Measurements from ENCODE around the gene CDKN2AIPNL.
"Not testable (repeated sequence)": the region's sequence is repeated elsewhere in the genome, so short reads cannot be mapped to it uniquely, and the experiment has no call there.

CDKN2AIPNL gene

DNA sequence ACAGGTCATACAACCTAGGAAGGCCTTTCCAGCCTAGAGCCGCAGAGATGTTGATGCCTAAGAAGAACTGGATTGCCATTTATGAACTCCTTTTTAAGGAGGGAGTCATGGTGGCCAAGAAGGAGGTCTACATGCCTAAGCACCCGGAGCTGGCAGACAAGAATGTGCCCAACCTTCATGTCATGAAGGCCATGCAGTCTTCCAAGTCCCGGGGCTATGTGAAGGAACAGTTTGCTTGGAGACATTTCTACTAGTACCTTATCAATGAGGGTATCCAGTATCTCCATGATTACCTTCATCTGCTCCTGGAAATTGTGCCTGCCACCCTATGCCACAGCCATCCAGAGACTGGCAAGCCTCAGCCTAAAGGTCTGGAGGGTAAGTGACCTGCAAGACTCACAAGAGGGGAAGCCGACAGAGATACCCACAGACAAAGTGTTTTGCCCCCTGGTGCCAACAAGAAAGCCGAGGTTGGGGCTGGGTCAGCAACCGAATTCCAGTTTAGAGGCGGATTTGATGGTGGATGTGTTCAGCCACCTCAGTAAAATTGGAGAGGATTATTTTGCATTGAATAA, 11.2 kb upstream of the CDKN2AIPNL start:
- TF ChIP-seq, protein P1, sequence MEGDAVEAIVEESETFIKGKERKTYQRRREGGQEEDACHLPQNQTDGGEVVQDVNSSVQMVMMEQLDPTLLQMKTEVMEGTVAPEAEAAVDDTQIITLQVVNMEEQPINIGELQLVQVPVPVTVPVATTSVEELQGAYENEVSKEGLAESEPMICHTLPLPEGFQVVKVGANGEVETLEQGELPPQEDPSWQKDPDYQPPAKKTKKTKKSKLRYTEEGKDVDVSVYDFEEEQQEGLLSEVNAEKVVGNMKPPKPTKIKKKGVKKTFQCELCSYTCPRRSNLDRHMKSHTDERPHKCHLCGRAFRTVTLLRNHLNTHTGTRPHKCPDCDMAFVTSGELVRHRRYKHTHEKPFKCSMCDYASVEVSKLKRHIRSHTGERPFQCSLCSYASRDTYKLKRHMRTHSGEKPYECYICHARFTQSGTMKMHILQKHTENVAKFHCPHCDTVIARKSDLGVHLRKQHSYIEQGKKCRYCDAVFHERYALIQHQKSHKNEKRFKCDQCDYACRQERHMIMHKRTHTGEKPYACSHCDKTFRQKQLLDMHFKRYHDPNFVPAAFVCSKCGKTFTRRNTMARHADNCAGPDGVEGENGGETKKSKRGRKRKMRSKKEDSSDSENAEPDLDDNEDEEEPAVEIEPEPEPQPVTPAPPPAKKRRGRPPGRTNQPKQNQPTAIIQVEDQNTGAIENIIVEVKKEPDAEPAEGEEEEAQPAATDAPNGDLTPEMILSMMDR (IDR thresholded peaks at IDR 0.05; ENCODE audit: extremely low read depth, insufficient read depth, missing control alignments) = no peak
- in situ Hi-C loops (cut with MboI; ENCODE audit: low pct_unique_long_range_greater_than_20kb, low sequenced_read_pairs, unreplicated experiment) = no loop called here
- no peak for DNase-seq (ENCODE audit: low spot score)

DNA sequence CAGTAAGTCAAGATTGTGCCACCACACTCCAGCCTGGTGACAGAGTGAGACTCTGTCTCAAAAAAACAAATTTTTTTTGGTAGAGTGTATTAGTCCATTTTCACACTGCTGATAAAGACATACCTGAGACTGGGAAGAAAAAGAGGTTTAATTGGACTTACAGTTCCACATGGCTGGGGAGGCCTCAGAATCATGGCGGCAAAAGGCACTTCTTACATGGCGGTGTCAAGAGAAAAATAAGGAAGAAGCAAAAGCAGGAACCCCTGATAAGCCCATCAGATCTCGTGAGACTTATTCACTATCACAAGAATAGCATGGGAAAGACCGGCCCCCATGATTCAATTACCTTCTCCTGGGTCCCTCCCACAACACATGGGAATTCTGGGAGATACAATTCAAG, 9.4 kb upstream of the CDKN2AIPNL start:
- in situ Hi-C loops (cut with MboI; ENCODE audit: low pct_unique_long_range_greater_than_20kb, low sequenced_read_pairs, unreplicated experiment); DNase-seq (ENCODE audit: low spot score): not testable (repeated sequence)

DNA sequence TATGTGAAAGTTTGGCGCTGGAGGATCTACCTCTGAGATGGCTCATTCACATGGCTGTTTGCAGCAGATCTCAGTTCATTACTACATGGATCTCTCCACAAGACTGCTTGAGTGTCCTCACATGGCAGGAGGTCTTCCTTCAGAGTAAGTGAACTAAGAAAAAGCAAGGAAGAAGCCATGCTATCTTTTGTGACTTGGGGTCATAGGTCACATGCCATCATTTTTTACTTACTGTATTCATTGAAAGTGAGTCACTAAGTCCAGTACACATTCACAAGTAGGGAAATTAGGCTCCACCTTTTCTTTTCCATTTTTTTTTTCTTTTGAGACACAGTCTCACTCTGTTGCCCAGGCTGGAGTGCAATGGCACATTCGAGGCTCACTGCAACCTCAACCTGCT, 8.7 kb upstream of the CDKN2AIPNL start:
- DNase-seq (ENCODE audit: low spot score) = no peak
- in situ Hi-C loops (cut with MboI; ENCODE audit: low pct_unique_long_range_greater_than_20kb, low sequenced_read_pairs, unreplicated experiment) = no loop called here
- TF ChIP-seq, protein P1 (IDR thresholded peaks at IDR 0.05; ENCODE audit: extremely low read depth, insufficient read depth, missing control alignments) = no peak

DNA sequence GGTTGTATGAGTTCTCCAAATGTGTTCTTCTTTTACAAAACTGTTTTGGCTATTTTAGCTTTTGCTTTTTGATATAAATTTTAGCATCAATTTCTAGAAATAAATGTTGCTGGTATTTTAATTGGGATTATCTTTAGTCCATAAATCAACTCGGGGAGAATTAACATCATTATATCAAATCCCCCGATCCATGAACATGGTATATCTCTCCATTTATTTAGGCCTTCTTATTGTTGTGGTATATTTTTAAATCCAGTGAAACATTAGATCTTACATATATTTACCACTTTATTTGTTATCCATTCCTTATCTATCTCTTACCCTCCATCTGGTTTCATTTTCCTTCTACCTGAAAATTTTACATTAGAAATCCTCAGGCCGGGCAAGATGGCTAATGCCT, 7.3 kb upstream of the CDKN2AIPNL start:
- in situ Hi-C loops (cut with MboI; ENCODE audit: low pct_unique_long_range_greater_than_20kb, low sequenced_read_pairs, unreplicated experiment) = no loop called here

DNA sequence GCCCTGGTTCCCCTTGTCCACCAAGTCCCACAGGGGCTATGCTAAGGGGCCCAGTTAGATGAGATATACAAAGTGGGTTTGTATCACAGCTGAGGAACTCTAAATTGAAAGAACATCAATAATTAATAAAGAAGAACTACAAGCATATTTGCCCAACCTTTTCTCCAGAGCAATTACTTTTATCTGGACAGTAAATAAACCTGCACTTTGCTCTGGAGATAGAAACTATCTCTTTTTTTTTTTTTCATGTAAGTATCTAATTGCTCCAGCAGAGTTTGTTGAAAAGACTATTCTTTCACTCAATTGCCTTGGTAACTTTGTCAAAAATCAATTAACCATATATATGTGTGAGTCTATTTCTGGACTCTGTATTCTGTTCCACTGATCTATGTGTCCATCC, 6.0 kb upstream of the CDKN2AIPNL start:
- TF ChIP-seq, protein P1 (IDR thresholded peaks at IDR 0.05; ENCODE audit: extremely low read depth, insufficient read depth, missing control alignments) = no peak
- in situ Hi-C loops (cut with MboI; ENCODE audit: low pct_unique_long_range_greater_than_20kb, low sequenced_read_pairs, unreplicated experiment) = no loop called here
- no peak for DNase-seq (ENCODE audit: low spot score)

More for the DNA sequence above, 7.3 kb upstream of the CDKN2AIPNL start:
- TF ChIP-seq, protein P1 (IDR thresholded peaks at IDR 0.05; ENCODE audit: extremely low read depth, insufficient read depth, missing control alignments) = no peak
- no peak for DNase-seq (ENCODE audit: low spot score)

DNA sequence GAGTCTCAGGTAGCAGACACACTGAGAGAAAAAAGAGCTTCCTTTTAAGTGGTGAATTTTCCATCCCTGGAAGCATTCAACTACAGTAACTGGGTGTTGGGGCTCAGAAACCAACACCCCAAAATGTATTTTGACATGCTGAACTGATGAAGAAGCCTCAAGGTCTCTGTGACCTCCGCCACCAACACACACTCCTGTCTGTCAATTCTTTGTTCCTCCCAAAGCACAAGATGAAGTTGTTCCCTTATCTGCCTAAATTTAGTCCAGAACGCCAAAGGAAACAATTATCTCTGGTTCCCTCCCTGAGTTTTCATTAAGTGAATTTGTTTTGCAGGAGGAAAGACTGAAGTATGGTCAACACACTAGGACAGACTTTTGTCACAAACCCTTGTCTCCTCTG, 1.4 kb upstream of the CDKN2AIPNL start:
- TF ChIP-seq, protein P1 (IDR thresholded peaks at IDR 0.05; ENCODE audit: extremely low read depth, insufficient read depth, missing control alignments) = no peak
- in situ Hi-C loops (cut with MboI; ENCODE audit: low pct_unique_long_range_greater_than_20kb, low sequenced_read_pairs, unreplicated experiment) = no loop called here
- DNase-seq (ENCODE audit: low spot score) = no peak

DNA sequence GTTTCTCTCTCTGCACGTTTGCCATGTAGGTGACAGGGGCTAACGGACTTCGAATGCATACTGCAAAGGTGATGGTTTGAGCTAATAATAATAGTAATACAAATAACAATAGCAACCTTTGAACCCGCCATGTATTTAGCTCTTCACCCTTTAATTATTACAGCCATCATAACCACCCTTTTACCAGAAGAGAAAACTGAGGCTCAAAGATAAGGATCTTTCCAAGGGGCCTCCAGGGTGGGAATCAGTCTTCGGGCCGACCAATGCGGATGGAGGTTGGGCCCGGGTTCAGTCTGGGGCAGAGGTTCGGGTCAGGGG, 494 bp downstream of the CDKN2AIPNL start:
- in situ Hi-C loops (cut with MboI; ENCODE audit: low pct_unique_long_range_greater_than_20kb, low sequenced_read_pairs, unreplicated experiment) = no loop called here
- TF ChIP-seq, protein P1 (IDR thresholded peaks at IDR 0.05; ENCODE audit: extremely low read depth, insufficient read depth, missing control alignments) = no peak
- DNase-seq (ENCODE audit: low spot score) = no peak
